Muscle layer of duodenum (tissue), 2 donors: ENCODE results near the gene GTF2H4.

ENCODE experiments used
- H3K27ac ChIP-seq: one replicate; pipeline ENCODE4 v1.7.0; 2013; ENCODE audit warnings: mild to moderate bottlenecking, low read length
- H3K27me3 ChIP-seq: one replicate; pipeline ENCODE4 v1.7.0; 2013; ENCODE audit warnings: low read depth, mild to moderate bottlenecking, control low read depth, low read length
- H3K36me3 ChIP-seq, 2 donors: one replicate each; pipeline ENCODE4 v1.7.0; 2013; ENCODE audit warnings: low read length in 2 of 2, control low read depth in 1 of 2, mild to moderate bottlenecking in 1 of 2; ENCODE audit not compliant: insufficient read depth in 2 of 2, control insufficient read depth in 1 of 2
- H3K4me1 ChIP-seq, 2 donors: one replicate each; pipeline ENCODE4 v1.7.0; 2013; ENCODE audit warnings: low read length in 2 of 2, mild to moderate bottlenecking in 2 of 2, control low read depth in 1 of 2, moderate library complexity in 1 of 2; ENCODE audit not compliant: insufficient read depth in 2 of 2, control insufficient read depth in 1 of 2
- H3K4me3 ChIP-seq, 2 donors: one replicate each; pipeline ENCODE4 v1.7.0; 2013; ENCODE audit warnings: low read length in 2 of 2, low read depth in 1 of 2, mild to moderate bottlenecking in 1 of 2
- H3K9me3 ChIP-seq, 2 donors: one replicate each; pipeline ENCODE4 v1.7.0; 2013; ENCODE audit warnings: low read length in 2 of 2, control low read depth in 1 of 2, mild to moderate bottlenecking in 1 of 2; ENCODE audit not compliant: control insufficient read depth in 1 of 2
- donor health status: healthy.

GTF2H4 gene

DNA sequence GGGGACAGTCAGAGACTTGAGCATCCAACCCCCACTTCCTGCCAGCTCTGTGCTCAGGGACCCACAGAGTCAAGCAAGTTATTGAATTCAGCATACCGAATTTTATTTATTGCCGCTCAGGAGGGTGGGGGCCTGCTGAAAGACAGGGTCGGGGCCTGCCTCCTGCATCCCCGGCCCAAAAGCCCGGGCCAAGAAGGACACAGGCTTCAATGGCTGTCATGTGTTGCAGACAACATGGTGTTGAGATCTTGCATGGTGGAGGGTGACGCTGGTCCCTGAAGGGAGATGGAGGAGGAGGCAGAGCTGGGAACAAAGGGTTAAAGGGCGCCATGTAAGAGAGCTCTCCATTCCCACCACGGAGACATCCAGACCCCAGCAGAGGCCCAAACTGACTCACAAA is 23.3 kb downstream of the GTF2H4 start:
- H3K4me1 ChIP-seq, result no peaks in the 10 kb centered on the region
- no peak overlapping the region for H3K4me3 ChIP-seq
- no peak overlapping the region for H3K27ac ChIP-seq
- peaks cover 0 to 10% of the 10 kb centered on the region in 2 donors for H3K9me3 ChIP-seq
- H3K36me3 ChIP-seq, result peaks cover 1 to 6% of the 10 kb centered on the region in 2 donors
- no peaks in the 10 kb centered on the region for H3K27me3 ChIP-seq

DNA sequence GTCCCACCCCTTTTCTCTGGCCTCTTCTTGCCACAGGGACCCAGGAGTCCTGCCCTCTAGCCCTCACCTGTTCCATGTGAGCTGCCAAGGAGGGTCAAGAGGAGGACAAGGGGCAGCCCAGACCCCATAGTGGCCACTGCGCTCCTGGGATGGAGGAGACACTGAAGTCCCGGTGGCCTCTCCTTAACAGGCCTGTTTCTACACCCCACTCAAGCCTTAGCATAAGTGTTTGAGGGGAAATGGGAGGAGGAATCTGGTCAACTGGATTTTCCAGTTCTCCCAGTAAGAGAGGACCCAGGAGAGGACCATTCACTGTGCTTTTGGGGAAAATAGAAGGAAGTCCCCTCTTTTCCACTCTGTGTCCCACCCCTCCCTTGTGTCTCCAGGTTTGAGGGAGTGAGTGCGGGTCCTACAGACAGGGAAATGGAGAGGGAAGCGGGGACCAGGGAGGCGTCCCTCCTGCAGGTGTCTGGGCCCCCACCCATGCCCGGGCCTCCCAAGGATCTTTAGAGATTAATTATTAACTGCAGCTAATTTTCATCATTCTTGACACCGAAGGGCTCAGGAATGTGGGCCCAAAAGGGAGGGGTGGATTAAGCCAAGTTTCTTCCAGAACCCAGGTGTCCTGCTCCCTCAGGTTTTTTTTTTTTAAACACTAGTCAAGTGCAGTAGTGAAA is 24.1 kb downstream of the GTF2H4 start, which contains the start of gene SFTA2:
SFTA2 (minus strand) TSS at position 202 of the 677 bp plus-strand sequence; CDS start at position 128, 74 bp downstream.
- Histone ChIP-seq H3K4me1 (no peaks in the 10 kb centered on the region), H3K36me3 (no peaks in the 10 kb centered on the region), H3K27me3 (no peaks in the 10 kb centered on the region), H3K9me3 (peaks cover 0 to 10% of the 10 kb centered on the region in 2 donors), H3K27ac (no peak within 1 kb of the TSS), H3K4me3 (no peak within 1 kb of the TSS)

DNA sequence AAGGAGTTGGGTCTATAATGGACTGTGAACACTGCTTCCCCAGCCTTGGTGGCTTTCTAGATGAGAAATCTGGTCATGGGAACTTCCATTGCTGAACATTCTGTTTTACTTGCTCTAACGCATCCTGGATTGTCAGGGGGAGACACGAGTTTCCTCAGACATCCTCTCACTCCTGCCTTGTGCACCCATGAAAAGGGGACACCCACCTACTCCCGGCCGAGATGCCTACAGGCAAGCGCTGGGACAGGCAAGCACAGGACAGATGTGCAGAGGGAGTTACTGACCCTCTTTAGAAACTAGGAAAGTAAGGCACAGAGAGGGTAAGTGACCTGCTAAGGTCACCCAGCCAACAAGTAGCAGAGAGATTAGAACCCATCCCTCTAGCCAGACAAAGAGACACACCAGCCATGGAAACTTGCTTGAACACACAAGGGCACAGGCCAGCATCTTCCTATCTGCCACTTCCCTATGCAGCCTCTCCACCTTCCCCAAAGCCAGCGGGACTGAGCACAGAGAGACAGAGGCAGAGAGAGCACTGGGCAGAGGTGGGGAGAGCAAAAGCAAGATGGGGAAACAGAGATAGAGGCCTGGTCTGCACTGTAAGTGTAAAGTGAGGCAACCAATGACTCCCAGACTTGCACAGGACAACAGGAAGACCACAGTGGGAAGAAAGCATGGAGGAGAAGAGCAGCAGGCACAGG is 24.8 kb downstream of the GTF2H4 start:
- Histone ChIP-seq H3K4me1 (no peaks in the 10 kb centered on the region), H3K9me3 (peaks cover 0 to 10% of the 10 kb centered on the region in 2 donors), H3K4me3 (no peak overlapping the region), H3K36me3 (no peaks in the 10 kb centered on the region), H3K27me3 (no peaks in the 10 kb centered on the region), H3K27ac (no peak overlapping the region)

DNA sequence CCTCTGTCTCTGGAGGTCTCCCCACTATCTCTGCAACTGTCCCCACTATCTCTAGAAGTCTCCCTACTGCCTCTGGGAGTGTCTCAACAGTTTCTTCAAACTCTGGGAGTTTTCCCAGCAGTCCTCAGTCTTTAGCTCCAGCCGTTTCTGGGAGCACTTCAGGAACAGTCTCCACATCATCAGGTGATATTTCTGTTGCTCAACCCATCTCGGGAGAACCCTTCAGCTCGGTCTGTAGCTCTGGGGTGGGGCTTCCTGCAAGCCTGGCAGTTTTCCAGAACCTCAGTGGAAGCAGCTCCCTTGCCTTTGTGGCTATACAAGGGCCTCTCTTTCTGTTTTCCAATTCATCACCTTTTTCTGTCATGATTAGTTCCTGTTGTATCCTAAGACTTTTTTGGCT is 27.0 kb downstream of the GTF2H4 start:
- Histone ChIP-seq H3K4me3 (no peak overlapping the region), H3K27me3 (no peaks in the 10 kb centered on the region), H3K9me3 (no peaks in the 10 kb centered on the region), H3K36me3 (no peaks in the 10 kb centered on the region), H3K27ac (no peak overlapping the region), H3K4me1 (no peaks in the 10 kb centered on the region)

DNA sequence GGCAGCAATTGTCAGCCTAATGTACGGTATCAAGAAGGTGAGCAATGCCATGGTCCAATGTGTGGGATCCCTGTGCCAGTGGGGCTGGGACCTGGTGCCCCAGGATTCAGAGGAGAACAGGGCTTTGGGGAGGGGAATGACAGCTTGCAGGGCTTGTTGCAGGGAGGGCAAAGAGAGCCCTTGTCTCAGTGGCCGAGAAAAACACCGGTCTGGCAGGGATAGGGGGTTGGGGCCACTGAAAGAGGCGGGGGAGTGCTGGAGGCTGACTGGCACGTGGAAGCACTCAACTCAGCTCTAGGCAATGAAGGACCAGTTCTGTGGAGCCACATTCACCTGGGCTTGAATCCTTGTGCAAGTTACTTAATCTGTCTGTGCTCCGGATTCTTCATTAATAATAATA is 29.3 kb downstream of the GTF2H4 start:
- H3K27me3 ChIP-seq, result no peaks in the 10 kb centered on the region
- no peak overlapping the region for H3K4me3 ChIP-seq
- no peaks in the 10 kb centered on the region for H3K9me3 ChIP-seq
- peaks cover 0 to under 1% of the 10 kb centered on the region in 2 donors for H3K4me1 ChIP-seq
- no peaks in the 10 kb centered on the region for H3K36me3 ChIP-seq
- no peak overlapping the region for H3K27ac ChIP-seq

DNA sequence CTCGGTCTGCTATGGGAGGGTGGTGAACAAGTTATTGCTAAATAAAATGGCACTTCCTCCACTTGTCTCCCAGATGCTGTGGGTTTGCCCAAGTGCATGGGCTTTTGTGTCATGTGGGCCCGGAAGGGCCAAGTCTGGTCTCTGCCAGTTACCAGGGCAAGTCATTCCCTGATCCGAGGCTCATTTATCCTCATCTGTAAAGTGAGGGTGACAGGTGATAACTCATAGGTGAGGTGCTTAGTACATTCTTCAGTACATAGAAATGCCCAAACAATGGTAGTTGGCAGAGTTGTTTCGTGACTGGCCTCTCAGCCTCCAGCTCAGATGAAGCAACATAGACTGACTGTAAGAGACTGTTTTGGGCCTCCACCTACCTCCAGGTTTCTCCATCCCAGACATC is 30.7 kb downstream of the GTF2H4 start:
- Histone ChIP-seq H3K4me3 (no peak overlapping the region), H3K36me3 (no peaks in the 10 kb centered on the region), H3K4me1 (peaks cover 0 to 8% of the 10 kb centered on the region in 2 donors), H3K27ac (no peak overlapping the region), H3K9me3 (no peaks in the 10 kb centered on the region), H3K27me3 (peaks cover 4% of the 10 kb centered on the region)

DNA sequence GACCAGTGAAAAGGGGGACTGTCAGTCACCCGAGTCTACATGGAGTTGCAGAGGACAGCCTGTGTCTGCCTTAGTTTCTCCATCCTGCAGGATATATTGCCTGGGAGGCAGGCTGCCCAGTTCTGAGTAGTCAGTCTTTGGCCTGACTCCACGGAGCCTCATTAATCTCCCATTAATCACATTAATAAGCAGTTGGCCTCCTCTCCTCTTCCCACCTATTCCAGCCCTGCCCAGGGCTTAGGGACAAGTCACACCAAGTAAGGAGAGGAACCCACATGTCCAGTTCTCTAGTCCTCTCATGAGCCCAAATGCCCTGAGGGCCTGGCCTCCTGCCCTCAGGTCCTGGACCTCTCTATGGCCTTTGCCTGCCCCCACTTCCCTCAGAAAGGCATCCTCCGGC is 31.5 kb downstream of the GTF2H4 start:
- peaks cover 4% of the 10 kb centered on the region for H3K27me3 ChIP-seq
- H3K9me3 ChIP-seq, result no peaks in the 10 kb centered on the region
- no peaks in the 10 kb centered on the region for H3K36me3 ChIP-seq
- no peak overlapping the region for H3K27ac ChIP-seq
- H3K4me3 ChIP-seq, result no peak overlapping the region
- peaks cover 0 to 8% of the 10 kb centered on the region in 2 donors for H3K4me1 ChIP-seq

DNA sequence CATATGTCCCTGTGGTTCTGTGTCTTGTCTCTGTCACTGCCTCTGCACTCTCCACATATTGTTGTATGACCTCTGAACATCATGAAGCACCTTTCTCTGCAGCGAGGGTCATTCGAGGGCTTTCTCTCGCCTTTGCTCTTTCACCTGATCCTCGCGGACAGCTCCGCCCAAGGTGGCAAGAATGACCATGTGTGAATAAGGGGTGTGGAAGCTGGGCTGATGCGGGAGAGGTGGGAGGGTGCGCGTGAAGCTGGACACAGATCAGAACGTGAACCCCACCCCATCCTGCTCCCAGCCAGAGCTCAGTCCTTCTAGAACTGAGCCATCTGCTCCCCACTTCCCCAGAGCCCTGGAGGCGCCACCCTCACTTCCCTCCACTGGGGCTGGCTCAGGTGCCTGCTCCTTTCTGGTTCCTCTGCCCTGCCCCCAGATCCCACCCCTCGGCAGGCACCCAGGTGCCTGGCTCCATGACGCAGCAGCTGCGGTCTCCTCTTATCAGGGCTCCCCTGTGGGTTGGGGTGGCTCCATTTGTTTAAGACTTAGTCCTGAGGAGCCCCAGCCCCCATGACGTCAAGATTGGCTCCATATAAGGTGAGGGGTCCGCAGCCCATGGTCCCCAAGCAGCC is 32.5 kb downstream of the GTF2H4 start, which contains the start of gene MUCL3:
MUCL3 (plus strand) TSS at position 613 of the 626 bp plus-strand sequence. CDS start 27 bp downstream, outside the sequence.
- Histone ChIP-seq H3K36me3 (no peaks in the 10 kb centered on the region), H3K27ac (no peak within 1 kb of the TSS), H3K4me3 (no peak within 1 kb of the TSS), H3K9me3 (no peaks in the 10 kb centered on the region), H3K27me3 (peaks cover 4% of the 10 kb centered on the region), H3K4me1 (peaks cover 0 to 8% of the 10 kb centered on the region in 2 donors)

DNA sequence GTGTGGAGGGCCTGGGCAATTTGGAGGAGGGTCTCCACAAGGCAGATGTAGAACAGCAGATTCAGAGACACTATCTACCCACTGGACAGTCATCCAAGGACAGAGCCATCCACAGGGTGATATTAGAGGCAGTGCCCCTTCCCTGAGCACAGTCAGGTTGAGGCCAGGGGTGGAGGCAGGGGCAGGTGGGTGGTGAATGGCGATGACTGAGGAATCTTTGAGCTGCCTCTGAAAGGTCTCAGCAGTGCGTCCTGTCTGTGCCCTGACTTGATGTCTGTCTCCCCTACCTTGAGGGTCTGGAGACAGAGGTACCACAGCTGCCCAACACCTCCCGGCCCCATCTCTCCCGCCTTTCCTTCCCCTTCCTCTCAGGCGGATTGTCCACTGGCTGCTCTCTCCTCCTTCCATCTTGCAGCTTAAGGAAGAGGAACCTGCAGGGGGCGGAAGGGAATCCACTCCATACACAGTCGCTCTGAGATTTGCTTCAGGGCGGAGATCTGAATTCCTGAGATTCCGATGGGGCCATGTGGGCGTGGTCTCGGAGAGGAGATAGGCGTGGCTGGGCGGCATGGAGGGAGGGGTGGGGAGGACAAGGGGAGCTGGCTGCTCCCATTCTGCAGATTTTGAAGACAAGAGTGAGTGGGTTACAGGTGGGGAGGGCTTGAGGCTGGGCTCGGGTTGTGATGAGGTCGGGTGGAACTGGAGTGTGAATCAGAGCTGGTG is 34.5 kb downstream of the GTF2H4 start:
- peaks cover 0 to 8% of the 10 kb centered on the region in 2 donors for H3K4me1 ChIP-seq
- no peak overlapping the region for H3K27ac ChIP-seq
- peak overlapping the region in 1 of 2 donors; percentile 27 for H3K4me3 ChIP-seq
- H3K27me3 ChIP-seq, result peaks cover 4% of the 10 kb centered on the region
- no peaks in the 10 kb centered on the region for H3K36me3 ChIP-seq
- H3K9me3 ChIP-seq, result no peaks in the 10 kb centered on the region

DNA sequence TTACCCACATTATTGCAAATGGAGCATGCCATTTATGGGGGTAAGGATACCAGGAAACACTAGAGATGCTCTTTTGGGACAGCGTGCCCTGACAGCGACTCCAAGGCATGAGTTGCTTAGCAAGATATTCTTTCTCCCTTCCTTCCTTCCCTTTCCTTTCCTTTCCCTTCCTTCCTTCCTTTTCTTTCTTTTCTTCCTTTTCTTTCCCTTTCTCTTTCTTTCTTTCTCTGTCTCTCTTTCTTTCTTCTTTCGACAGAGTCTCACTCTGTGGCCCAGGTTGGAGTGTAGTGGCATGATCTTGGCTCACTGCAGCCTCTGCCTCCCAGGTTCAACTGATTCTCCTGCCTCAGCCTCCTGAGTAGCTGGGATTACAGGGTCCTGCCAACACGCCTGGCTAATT is 36.0 kb downstream of the GTF2H4 start:
- Histone ChIP-seq H3K4me1 (peaks cover 0 to 8% of the 10 kb centered on the region in 2 donors), H3K27ac (no peak overlapping the region), H3K4me3 (no peak overlapping the region), H3K27me3 (peaks cover 4% of the 10 kb centered on the region), H3K9me3 (no peaks in the 10 kb centered on the region), H3K36me3 (no peaks in the 10 kb centered on the region)

DNA sequence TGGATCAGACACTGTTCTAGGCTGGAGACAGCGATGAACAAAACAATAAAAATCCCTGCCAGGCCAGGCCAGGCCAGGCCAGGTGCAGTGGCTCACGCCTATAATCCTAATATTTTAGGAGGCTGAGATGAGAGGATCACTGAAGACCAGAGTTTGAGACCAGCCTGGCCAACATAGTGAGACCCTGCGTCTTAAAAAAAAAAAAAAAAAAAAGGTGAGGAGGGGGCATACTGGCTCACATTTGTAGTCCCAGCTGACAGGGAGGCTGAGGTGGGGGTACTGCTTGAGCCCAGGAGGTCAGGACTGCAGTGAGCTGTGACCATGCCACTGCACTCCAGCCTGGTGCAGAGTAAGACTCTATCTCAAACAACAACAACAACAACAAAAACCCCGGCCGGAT is 37.3 kb downstream of the GTF2H4 start:
- Histone ChIP-seq H3K9me3 (no peaks in the 10 kb centered on the region), H3K36me3 (no peaks in the 10 kb centered on the region), H3K4me1 (peaks cover 0 to 8% of the 10 kb centered on the region in 2 donors), H3K4me3 (no peak overlapping the region), H3K27ac (no peak overlapping the region), H3K27me3 (peaks cover 4% of the 10 kb centered on the region)
